HUES48 (cell line): ENCODE data around the gene TMA7B.

Source experiments
- H3K27ac ChIP-seq: one replicate; pipeline ENCODE4 v1.7.0; 2013; ENCODE audit warnings: low read depth, low read length, inconsistent platforms
- H3K27me3 ChIP-seq: 2 replicates; pipeline ENCODE4 v1.6.1; 2013; ENCODE audit warnings: mild to moderate bottlenecking, low read length; ENCODE audit not compliant: control insufficient read depth, insufficient read depth
- H3K36me3 ChIP-seq: 2 replicates; pipeline ENCODE4 v1.6.1; 2013; ENCODE audit warnings: low read length; ENCODE audit not compliant: control insufficient read depth, insufficient read depth
- H3K4me1 ChIP-seq: 2 replicates; pipeline ENCODE4 v1.6.1; 2013; ENCODE audit warnings: mild to moderate bottlenecking, low read length; ENCODE audit not compliant: control insufficient read depth, insufficient read depth
- H3K4me3 ChIP-seq: 2 replicates; pipeline ENCODE4 v1.5.1; 2013; ENCODE audit warnings: mild to moderate bottlenecking, low read depth, low read length
- H3K9ac ChIP-seq: 2 replicates; pipeline ENCODE4 v1.6.1; 2013; ENCODE audit warnings: mild to moderate bottlenecking, low read depth, low read length, moderate library complexity
- H3K9me3 ChIP-seq: 2 replicates; pipeline ENCODE4 v1.6.1; 2013; ENCODE audit warnings: low read length; ENCODE audit not compliant: control insufficient read depth, insufficient read depth

TMA7B gene

DNA sequence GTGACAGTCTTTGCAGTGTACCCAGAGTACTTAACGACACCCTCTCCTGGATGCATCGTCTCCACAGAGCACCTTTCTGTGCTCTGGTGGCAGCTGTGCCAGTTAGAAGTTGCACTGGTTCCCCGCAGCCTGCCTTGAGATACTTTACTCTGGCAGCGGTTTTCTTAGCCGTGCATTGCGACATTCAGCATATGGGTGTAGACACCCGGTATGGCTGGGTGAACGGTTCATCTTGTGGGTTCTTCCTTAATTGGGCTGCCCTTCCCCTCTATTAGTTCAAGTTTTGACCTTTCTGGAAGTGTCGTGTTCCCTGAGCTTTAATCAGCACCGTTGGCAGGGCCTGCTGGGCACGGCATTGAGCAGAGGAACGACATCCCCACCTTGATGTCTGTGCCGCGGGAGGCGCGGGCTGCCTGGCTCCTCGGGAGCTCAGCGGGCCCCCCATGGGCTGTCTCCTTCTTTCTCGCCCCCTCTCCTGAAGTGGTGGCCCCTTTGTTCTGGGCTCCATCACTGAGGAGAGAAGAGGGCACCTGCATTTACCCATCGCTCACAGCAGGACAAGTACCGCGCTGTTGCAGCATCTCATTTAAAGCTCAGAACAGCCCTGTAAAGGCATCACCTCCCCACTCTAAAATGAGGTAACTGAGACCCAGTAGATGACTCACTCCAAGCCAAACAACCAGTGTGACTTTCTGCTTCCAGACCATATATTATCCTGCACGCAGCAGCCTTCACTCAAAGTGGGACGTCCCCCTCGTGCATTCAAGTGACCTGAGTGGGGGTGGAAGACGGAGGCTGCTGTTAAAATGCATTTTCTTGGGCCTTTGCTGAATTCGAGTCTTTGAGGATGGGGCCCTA is 47.9 kb downstream of the TMA7B start:
- no peak overlapping the region for H3K9ac ChIP-seq
- H3K27ac ChIP-seq: no peak overlapping the region
- no peak overlapping the region for H3K4me3 ChIP-seq

DNA sequence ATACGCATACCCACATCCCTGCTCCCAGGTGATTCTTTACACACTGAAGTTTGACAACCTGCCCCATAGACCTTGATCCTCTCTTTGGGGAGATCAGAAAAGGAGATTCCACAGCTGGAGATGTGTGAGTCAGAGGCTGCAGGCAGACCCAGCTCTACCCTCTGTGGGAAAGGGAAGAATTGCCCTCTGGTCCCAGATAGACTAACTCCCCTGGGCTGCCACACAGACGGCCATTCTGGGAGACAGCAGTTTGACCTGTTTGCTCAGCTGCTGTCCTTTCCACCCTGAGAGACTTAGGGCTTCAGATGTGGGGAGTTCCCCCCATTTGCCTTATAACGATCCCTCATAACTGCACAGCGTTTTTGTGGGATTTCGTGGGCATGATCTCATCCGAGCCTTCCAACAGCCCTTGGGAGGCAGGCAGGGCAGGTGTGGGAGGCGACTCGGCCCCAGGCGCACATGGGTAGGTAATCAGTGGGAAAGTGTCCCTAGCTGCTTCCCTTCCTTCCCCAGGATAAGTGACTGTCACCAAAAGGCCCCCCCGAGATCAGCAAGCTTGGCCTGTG is 48.6 kb downstream of the TMA7B start:
- H3K36me3 ChIP-seq: no peaks in the 10 kb centered on the region
- no peak overlapping the region for H3K4me3 ChIP-seq

More for the DNA sequence above, 47.9 kb downstream of the TMA7B start:
- H3K36me3 ChIP-seq: no peaks in the 10 kb centered on the region
- no peaks in the 10 kb centered on the region for H3K9me3 ChIP-seq
- H3K4me1 ChIP-seq: peaks cover 28% of the 10 kb centered on the region
- H3K27me3 ChIP-seq: no peaks in the 10 kb centered on the region

DNA sequence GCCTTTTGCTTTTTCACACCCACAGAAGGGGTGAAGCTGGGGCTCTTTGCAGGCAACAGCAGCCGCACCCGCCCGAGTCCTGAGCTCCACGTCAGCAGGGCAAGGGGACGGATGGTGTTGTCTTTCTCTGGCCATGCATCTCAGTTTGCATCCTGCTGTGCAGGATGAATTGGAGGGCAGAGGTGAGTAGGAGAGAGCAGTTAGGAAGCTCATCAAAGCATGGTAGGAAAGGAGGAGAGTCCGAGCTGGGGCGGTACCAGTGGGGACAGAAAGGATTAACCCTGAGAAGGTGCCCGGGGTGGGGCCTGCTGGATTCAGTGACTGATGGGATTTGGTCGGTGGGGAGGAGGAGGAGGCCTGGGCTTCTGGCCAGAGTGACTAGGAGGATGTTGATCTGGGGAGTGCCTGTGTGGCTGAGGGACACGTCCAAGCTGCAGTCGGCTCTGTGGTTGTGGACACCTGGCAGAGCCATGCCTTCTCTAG is 49.1 kb downstream of the TMA7B start:
- H3K9ac ChIP-seq: 0 out of 2 replicates have a peak overlapping the region, but pooled peaks have one; percentile 23

More for the DNA sequence above, 48.6 kb downstream of the TMA7B start:
- Histone ChIP-seq H3K27ac (peak overlapping the region; percentile 84), H3K27me3 (no peaks in the 10 kb centered on the region), H3K4me1 (peaks cover 28% of the 10 kb centered on the region), H3K9ac (0 out of 2 replicates have a peak overlapping the region, but pooled peaks have one; percentile 23), H3K9me3 (no peaks in the 10 kb centered on the region)

GRCh38 chr22:40009951-40010671 is 49.9 kb downstream of the TMA7B start:
- H3K27me3 ChIP-seq: no peaks in the 10 kb centered on the region
- H3K9me3 ChIP-seq: no peaks in the 10 kb centered on the region
- no peaks in the 10 kb centered on the region for H3K36me3 ChIP-seq
- no peak overlapping the region for H3K4me3 ChIP-seq
- H3K4me1 ChIP-seq: peaks cover 28% of the 10 kb centered on the region
- H3K9ac ChIP-seq: no peak overlapping the region
- peak overlapping the region; percentile 46 for H3K27ac ChIP-seq

More for the DNA sequence above, 49.1 kb downstream of the TMA7B start:
- H3K9me3 ChIP-seq: no peaks in the 10 kb centered on the region
- H3K4me3 ChIP-seq: no peak overlapping the region
- peak overlapping the region; percentile 84 for H3K27ac ChIP-seq
- H3K4me1 ChIP-seq: peaks cover 28% of the 10 kb centered on the region
- H3K27me3 ChIP-seq: no peaks in the 10 kb centered on the region
- H3K36me3 ChIP-seq: no peaks in the 10 kb centered on the region

GRCh38 chr22:40010746-40011145 is 50.5 kb downstream of the TMA7B start:
- H3K9me3 ChIP-seq: no peaks in the 10 kb centered on the region
- no peak overlapping the region for H3K9ac ChIP-seq
- H3K4me3 ChIP-seq: no peak overlapping the region
- no peaks in the 10 kb centered on the region for H3K36me3 ChIP-seq
- H3K27me3 ChIP-seq: no peaks in the 10 kb centered on the region
- peaks cover 28% of the 10 kb centered on the region for H3K4me1 ChIP-seq
- no peak overlapping the region for H3K27ac ChIP-seq
